Motor neuron (in vitro differentiated cells): ENCODE results near the gene PNKD. TPM values are rescaled to one million over a fixed set of nuclear protein-coding genes. Genes with fewer than 3 reads are reported as not detected.

Experiments used
- ATAC-seq, 8 experiments: fragments of 200-7000 bp; cut with Tn5 transposase; replicated peaks in 6 of 8; 2 replicates each; pipeline ENCODE4 v1.8.0; 2021; ENCODE audit warnings: mild to moderate bottlenecking in 8 of 8, moderate library complexity in 8 of 8
- H3K27ac ChIP-seq, 2 donors: fragments of 250-450 bp; sonication (Bioruptor Pico); 2 replicates each; pipeline ENCODE4 v1.9.0; 2021; ENCODE audit warnings: antibody characterized with exemption in 2 of 2, mild to moderate bottlenecking in 2 of 2, moderate library complexity in 1 of 2
- H3K4me1 ChIP-seq, 2 donors: fragments of 250-450 bp; sonication (Bioruptor Pico); replicated peaks in 1 of 2; 2 replicates each; pipeline ENCODE4 v1.6.1; 2021; ENCODE audit warnings: antibody characterized with exemption in 2 of 2, mild to moderate bottlenecking in 2 of 2, moderate library complexity in 1 of 2
- H3K4me3 ChIP-seq, 5 donors: fragments of 250-450 bp; sonication (Bioruptor Pico); 2 replicates each; pipeline ENCODE4 v1.9.0; 2021; ENCODE audit warnings: antibody characterized with exemption in 5 of 5, mild to moderate bottlenecking in 5 of 5, moderate library complexity in 4 of 5
- WGBS, 10 experiments: fragments of 450-650 bp; shearing (Covaris generic); methylation state at CpG; one replicate each; pipeline ENCODE4 v1.0.0; 2022; 5-methylcytosine and 5-hydroxymethylcytosine counted together
- in situ Hi-C, 9 experiments: fragments of 400-800 bp; cut with MboI; loops; one replicate each; pipeline ENCODE4 v1.15.0; 2021; ENCODE audit warnings: low sequenced_read_pairs in 9 of 9, low pct_unique_long_range_greater_than_20kb in 2 of 9; ENCODE audit not compliant: unreplicated experiment in 9 of 9
- total RNA-seq, 8 experiments: library from RNA; unstranded; fragments of 300-600 nt; gene quantifications; 2 replicates each; pipeline versions ENCODE4 v1.2.3 to v1.2.4, GENCODE V29; 2022

Gene PNKD
- total RNA-seq, 8 experiments from 2014 or later: 41.4 to 122 (median 60.8) TPM

GRCh38 chr2:218370410-218371063, 100.2 kb downstream of the PNKD start:
- WGBS, 10 experiments: 18 to 95% (median 74%) methylated on average over 3 to 9 of the region's 11 CpGs; no CpG with 5 or more reads in 3 of the 10 experiments
- Histone ChIP-seq H3K4me1 (no peaks in the 10 kb centered on the region), H3K27ac (no peak overlapping the region), H3K4me3 (no peak overlapping the region)
- in situ Hi-C loops: no loop called here
- no peak for ATAC-seq

- Histone ChIP-seq H3K4me1 (no peaks in the 10 kb centered on the region), H3K4me3 (no peak overlapping the region), H3K27ac (no peak overlapping the region)
- no peak for ATAC-seq
- in situ Hi-C loops: no loop called here
Measured at GRCh38 chr2:218371983-218372350, 101.6 kb downstream of the PNKD start.

GRCh38 chr2:218374795-218375194, 104.5 kb downstream of the PNKD start:
- Histone ChIP-seq H3K4me3 (no peak overlapping the region), H3K27ac (no peak overlapping the region), H3K4me1 (no peaks in the 10 kb centered on the region)
- 63 to 100% (median 80%) methylated on average over 1 to 3 of the region's 4 CpGs; no CpG with 5 or more reads in 4 of the 10 experiments for WGBS, 10 experiments
- in situ Hi-C loops: loop anchor here in 7 of 9 experiments (25.0 kb wide), 1 partner anchor 87 kb away; the partner anchor contains the start of gene TMBIM1 (in 7 of the 7)
- peak in 1 of 8 experiments; percentile 57 for ATAC-seq

- in situ Hi-C loops: loop anchor here in 7 of 9 experiments (25.0 kb wide), 1 partner anchor 88 kb away; the partner anchor contains the start of gene TMBIM1 (in 7 of the 7)
- H3K4me3 ChIP-seq: no peak overlapping the region
- H3K4me1 ChIP-seq: no peaks in the 10 kb centered on the region
- WGBS, 10 experiments: 0 to 70% (median 45%) methylated on average over 1 to 2 of the region's 2 CpGs; no CpG with 5 or more reads in 2 of the 10 experiments
- H3K27ac ChIP-seq: no peak overlapping the region
- ATAC-seq: peak in 3 of 8 experiments; percentile 28 to 95 (median 60)
Measured at GRCh38 chr2:218375212-218375611, 104.9 kb downstream of the PNKD start.

- H3K4me3 ChIP-seq: no peak overlapping the region
- no peaks in the 10 kb centered on the region for H3K4me1 ChIP-seq
- WGBS, 10 experiments: 40 to 100% (median 67%) methylated on average over 1 to 3 of the region's 5 CpGs; no CpG with 5 or more reads in 4 of the 10 experiments
- no peak for ATAC-seq
- in situ Hi-C loops: loop anchor here in 7 of 9 experiments (25.0 kb wide), 1 partner anchor 91 kb away; the partner anchor contains the start of gene TMBIM1 (in 7 of the 7)
- H3K27ac ChIP-seq: no peak overlapping the region
Measured at GRCh38 chr2:218378053-218378452, 107.7 kb downstream of the PNKD start.

- in situ Hi-C loops: loop anchor here in 7 of 9 experiments (25.0 kb wide), 1 partner anchor 95 kb away; the partner anchor contains the start of gene TMBIM1 (in 7 of the 7)
- H3K4me1 ChIP-seq: no peaks in the 10 kb centered on the region
- H3K27ac ChIP-seq: no peak within 1 kb of the TSS
- no peak for ATAC-seq
- no peak within 1 kb of the TSS for H3K4me3 ChIP-seq
- 45 to 92% (median 70%) methylated on average over 2 to 4 of the region's 13 CpGs; no CpG with 5 or more reads in 5 of the 10 experiments for WGBS, 10 experiments
Measured at GRCh38 chr2:218381916-218382366, 111.6 kb downstream of the PNKD start, which contains the start of gene SLC11A1. Gene SLC11A1 (plus strand): TSS chr2:218382273. CDS start chr2:218382369, 96 bp downstream.

GRCh38 chr2:218382785-218383184, 112.5 kb downstream of the PNKD start:
- no peak for ATAC-seq
- in situ Hi-C loops: loop anchor here in 7 of 9 experiments (25.0 kb wide), 1 partner anchor 95 kb away; the partner anchor contains the start of gene TMBIM1 (in 7 of the 7)
- Histone ChIP-seq H3K4me3 (no peak overlapping the region), H3K4me1 (no peaks in the 10 kb centered on the region), H3K27ac (no peak overlapping the region)
- WGBS, 10 experiments: 69 to 86% (median 83%) methylated on average over 1 to 4 of the region's 6 CpGs; no CpG with 5 or more reads in 5 of the 10 experiments

- in situ Hi-C loops: loop anchor here in 7 of 9 experiments (25.0 kb wide), 1 partner anchor 97 kb away; the partner anchor contains the start of gene TMBIM1 (in 7 of the 7)
Measured at GRCh38 chr2:218383892-218384519, 113.7 kb downstream of the PNKD start.

GRCh38 chr2:218384975-218385374, 114.7 kb downstream of the PNKD start:
- H3K4me1 ChIP-seq: no peaks in the 10 kb centered on the region

More at GRCh38 chr2:218383892-218384519, 113.7 kb downstream of the PNKD start:
- ATAC-seq: peak; percentile 12 to 57 (median 55)
- Histone ChIP-seq H3K4me1 (no peaks in the 10 kb centered on the region), H3K4me3 (no peak overlapping the region), H3K27ac (no peak overlapping the region)
- 83% methylated on average over 2 of the region's 10 CpGs; no CpG with 5 or more reads in 9 of the 10 experiments for WGBS, 10 experiments

GRCh38 chr2:218386505-218387368, 116.4 kb downstream of the PNKD start:
- H3K4me1 ChIP-seq: no peaks in the 10 kb centered on the region
- H3K27ac ChIP-seq: no peak overlapping the region
- H3K4me3 ChIP-seq: no peak overlapping the region
- in situ Hi-C loops: loop anchor here in 7 of 9 experiments (25.0 kb wide), 1 partner anchor 99 kb away; the partner anchor contains the start of gene TMBIM1 (in 7 of the 7)
- peak in 3 of 8 experiments; percentile 3 to 45 (median 17) for ATAC-seq
- 40 to 100% (median 77%) methylated on average over 1 to 9 of the region's 23 CpGs; no CpG with 5 or more reads in 1 of the 10 experiments for WGBS, 10 experiments

More at GRCh38 chr2:218384975-218385374, 114.7 kb downstream of the PNKD start:
- H3K27ac ChIP-seq: no peak overlapping the region
- no peak overlapping the region for H3K4me3 ChIP-seq
- 50 to 63% methylated on average over 2 to 4 of the region's 9 CpGs; no CpG with 5 or more reads in 8 of the 10 experiments for WGBS, 10 experiments
- in situ Hi-C loops: loop anchor here in 7 of 9 experiments (25.0 kb wide), 1 partner anchor 98 kb away; the partner anchor contains the start of gene TMBIM1 (in 7 of the 7)
- no peak for ATAC-seq

GRCh38 chr2:218387369-218388194, 117.3 kb downstream of the PNKD start:
- H3K27ac ChIP-seq: no peak overlapping the region
- peak overlapping the region in 4 of 5 donors; percentile 11 to 26 (median 19) for H3K4me3 ChIP-seq
- in situ Hi-C loops: loop anchor here in 7 of 9 experiments (25.0 kb wide), 1 partner anchor 100 kb away; the partner anchor contains the start of gene TMBIM1 (in 7 of the 7)
- H3K4me1 ChIP-seq: no peaks in the 10 kb centered on the region
- peak; percentile 71 to 91 (median 82) for ATAC-seq
- WGBS, 10 experiments: 20 to 30% (median 21%) methylated on average over 1 to 7 of the region's 38 CpGs; no CpG with 5 or more reads in 5 of the 10 experiments
